HG03469 (cell line): ENCODE results near the gene WFIKKN2.
"Not testable (repeated sequence)": the region's sequence is repeated elsewhere in the genome, so short reads cannot be mapped to it uniquely, and the experiment has no call there.

Experiments
- ATAC-seq: cut with Tn5 transposase; IDR thresholded peaks from one replicate; pipeline ENCODE4 v1.9.1; 2021; ENCODE audit warnings: mild to moderate bottlenecking, moderate library complexity, moderate number of reproducible peaks; ENCODE audit not compliant: unreplicated experiment

Gene WFIKKN2

DNA sequence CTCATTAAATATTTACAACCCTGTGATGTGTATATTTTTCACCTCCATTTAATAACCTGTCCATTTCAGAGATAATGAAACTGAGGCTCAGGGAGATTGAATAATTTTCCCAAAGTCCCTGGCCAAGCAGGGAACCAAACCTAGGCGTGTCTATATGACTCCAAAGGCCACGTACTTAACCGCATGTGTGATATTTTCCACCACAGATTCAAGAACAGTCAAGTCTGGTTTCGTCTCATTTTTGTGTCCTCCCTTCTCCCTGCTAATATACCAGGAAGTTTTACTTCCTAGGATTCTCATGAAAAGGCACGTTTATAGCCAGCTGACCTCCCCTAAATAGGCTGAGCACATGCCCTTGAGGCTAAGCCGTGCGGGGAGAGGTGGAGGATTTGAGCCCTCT, 15.3 kb downstream of the WFIKKN2 start:
- no peak for ATAC-seq

DNA sequence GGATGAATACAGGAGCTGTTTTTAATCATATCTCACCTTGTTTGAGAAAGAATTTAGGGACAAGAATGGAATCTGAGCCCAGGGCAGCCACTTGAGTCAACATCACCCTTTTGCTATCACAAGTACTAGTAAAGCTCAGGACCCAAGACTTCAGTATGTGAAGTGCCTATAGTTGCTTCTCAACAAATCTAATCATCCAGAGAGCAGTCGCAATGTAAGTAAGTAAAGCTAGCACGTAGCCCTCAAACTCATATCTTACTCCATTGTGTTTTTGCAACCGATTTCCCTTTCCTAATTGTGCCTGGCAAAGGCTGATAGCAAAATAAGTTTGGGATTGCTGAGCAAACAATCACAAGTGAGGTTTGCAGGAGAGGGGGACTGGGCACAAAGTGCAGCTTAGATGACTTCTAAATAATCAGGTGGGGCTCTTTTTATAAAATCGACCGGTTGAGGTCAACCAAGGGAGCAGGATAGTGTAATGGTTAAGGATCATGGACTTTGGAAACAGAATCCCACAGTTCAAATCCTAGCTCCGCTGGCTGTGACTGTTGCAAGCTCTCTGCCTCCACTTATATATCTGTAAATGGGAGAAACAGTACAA, 17.7 kb downstream of the WFIKKN2 start:
- no peak for ATAC-seq

DNA sequence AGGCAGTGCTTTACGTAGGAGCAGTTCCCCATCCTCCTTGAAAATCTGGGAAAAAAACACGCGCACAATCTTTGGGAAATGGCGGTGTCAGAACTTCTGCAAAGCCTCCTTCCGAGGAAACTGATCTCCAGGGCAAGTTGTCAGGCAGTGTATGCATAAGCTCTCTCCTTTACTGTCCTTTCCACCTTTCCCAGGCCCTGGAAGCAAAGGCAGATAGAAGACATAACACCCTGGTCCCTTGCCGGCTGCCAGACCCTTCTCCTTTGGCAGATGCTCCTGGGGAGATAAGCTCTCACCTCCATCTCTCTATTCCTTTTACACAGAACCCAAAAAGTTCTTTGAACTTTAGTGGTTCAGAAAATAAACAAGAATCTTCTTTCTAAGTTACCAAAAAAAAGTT, 18.4 kb downstream of the WFIKKN2 start:
- no peak for ATAC-seq

DNA sequence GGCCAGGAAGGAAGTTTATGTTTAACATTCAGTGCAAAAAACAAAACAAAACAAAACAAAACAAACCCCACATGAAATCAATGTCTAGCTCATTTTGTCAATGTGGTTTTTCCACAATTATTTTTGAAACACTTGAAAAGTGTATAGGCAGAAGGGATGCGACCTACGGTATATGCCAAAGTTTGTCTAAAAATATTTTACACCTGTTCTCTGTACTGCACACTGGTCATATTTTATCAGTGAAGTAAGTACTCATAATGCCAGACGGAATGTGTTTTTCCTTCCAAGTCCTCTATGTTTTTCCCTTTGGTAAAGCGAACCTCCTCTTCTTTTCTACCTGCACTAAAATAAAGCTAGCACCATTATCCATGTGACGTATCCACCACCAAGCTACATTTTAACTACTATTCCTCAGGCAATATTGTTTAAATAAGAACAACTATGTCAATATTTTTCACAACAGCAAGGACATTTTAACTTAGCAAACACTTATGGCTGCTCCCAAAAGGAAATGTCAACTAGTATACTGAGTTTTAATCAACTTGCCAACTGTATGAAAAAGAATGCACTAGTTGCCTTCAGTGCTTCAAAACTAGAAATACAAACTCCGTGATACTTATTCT, 20.4 kb downstream of the WFIKKN2 start:
- ATAC-seq, result no peak

- no peak for ATAC-seq
Observed at GRCh38 chr17:50856431-50856830, 21.0 kb downstream of the WFIKKN2 start.

DNA sequence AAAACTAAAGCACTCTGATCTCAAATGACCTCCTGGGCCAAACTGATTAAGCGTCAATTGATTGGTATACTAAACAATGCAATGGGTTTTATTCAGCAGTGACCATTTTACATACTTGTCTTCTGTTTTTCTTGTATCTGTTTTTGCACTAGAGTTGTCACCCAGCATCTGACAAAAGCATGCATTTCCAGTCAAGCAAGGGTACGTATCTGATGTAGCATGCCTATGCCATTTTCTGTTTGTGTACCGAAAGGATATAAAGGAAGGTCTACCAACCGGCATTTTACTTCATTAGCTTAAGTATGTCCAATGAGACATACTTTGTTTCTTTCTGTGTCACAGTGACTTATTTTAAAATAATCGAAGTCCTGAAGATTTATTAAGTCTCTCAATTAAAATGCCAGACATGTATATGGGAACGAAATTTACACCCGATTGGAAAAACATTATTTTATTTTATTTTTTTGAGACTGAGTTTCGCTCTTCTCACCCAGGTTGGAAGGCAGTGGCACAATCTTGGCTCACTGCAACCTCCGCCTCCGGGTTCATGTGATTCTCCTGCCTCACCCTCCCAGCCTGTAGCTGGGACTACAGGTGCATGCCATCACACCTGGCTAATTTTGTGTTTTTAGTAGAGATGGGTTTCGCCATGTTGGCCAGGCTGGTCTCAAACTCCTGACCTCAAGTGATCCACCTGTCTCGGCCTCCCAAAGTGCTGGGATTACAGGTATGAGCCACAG, 23.3 kb downstream of the WFIKKN2 start:
- no peak for ATAC-seq

DNA sequence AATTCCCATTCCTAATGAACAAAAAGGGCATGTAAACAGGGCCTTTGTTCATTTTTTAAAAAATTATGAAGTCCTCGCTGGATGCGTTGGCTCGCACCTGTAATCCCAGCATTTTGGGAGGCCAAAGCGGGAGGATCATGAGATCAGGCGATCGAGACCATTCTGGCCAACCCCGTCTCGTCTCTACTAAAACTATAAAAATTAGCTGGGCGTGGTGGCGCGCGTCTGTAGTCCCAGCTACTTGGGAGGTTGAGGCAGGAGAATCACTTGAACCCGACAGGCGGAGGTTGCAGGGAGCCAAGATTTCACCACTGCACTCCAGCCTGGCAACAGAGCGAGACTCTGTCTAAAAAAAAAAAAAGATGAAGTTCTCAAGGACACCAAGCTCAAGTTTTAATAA, 24.3 kb downstream of the WFIKKN2 start:
- not testable (repeated sequence) for ATAC-seq

- no peak for ATAC-seq
Observed at GRCh38 chr17:50861334-50861676, 25.9 kb downstream of the WFIKKN2 start.

GRCh38 chr17:50861822-50862528, 26.6 kb downstream of the WFIKKN2 start:
- ATAC-seq, result no peak

DNA sequence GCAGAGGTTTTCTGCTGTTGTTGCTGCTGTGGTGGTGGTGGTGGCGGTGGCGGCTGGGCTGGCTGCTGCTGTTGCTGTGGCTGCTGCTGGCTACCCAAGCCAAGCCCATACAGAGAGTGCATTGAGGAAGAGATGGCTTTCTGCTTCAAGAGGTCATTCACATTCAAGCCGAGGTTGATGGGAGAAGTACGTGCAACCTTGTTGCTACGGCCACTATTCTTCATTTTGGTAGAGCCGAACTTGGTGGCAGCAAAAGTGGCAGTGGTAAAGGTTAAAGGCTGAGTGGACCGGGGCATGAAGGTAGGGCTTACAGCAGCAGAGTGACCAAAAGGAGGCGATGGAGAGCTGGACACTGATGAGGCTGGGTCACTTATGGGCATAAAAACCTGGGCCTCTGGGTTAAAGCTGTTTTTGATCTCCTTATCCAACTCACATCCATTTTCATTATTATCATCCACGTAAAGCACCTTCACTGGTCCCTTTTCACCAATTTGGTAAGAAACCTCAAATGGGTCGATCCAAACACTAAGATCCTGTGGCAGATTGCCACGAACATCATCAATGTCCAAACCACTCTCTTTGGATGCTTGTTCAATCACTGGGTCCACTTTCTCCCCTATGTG, 27.9 kb downstream of the WFIKKN2 start:
- no peak for ATAC-seq

DNA sequence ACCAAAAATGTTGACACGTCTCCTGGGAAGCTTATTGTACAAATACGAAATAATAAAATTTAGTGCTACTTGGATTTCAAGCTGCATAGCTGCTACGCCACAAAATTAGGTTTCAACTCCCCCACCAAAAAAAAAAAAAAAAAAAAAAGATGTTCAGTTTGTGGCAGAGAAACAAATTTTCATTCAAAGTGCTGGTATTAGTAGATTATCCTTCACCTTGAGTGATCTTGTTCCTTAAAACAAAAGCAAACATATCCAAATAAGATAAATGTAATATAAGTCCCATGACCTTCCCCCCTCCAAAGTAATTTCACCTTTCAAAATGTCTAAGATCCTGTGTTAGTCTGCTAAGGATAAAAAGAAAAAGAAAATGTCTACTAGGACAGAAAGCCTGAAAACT, 28.5 kb downstream of the WFIKKN2 start:
- no peak for ATAC-seq

- ATAC-seq, result no peak
Observed at GRCh38 chr17:50864747-50865059, 29.3 kb downstream of the WFIKKN2 start.

DNA sequence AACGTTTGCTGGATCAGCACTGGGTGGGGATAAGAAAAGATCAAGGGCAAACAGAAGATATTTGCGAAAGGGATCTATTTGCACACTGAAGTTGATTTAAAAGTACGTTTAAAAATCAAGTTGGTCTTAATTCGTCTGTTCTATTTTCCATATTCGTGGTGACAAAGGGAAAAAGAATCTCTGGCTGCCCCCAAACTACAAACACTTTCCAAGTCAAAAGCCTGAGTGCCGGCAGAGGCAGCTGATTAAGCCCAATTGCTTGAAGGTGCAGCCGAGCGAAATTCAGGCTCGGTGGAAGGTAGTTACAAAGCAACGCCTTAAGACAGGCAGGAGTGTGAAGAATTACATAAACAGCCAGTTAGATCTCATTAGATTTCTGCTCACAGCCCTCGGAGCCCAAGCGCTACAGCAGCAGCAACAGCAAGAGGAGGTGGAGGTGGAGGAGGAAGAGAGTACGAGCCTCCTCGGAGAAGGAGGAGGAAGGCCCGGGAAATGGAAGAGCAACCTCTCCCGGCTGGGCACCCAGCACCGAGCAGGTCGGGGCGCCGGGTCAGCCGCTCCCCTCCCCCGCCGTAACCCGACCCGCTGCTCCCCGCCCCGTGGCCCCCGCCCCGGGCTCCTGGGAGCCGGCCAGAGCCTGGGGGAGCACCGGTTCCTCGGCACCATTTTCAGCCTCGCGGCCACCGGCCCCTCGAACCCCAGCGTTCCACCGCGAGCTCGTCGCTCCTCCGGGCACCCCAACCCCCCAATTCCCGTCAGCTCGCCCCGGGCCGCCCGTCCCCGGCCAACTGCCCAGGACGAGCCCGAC, 29.9 kb downstream of the WFIKKN2 start:
- no peak for ATAC-seq

GRCh38 chr17:50865868-50866260, 30.5 kb downstream of the WFIKKN2 start:
- no peak for ATAC-seq

DNA sequence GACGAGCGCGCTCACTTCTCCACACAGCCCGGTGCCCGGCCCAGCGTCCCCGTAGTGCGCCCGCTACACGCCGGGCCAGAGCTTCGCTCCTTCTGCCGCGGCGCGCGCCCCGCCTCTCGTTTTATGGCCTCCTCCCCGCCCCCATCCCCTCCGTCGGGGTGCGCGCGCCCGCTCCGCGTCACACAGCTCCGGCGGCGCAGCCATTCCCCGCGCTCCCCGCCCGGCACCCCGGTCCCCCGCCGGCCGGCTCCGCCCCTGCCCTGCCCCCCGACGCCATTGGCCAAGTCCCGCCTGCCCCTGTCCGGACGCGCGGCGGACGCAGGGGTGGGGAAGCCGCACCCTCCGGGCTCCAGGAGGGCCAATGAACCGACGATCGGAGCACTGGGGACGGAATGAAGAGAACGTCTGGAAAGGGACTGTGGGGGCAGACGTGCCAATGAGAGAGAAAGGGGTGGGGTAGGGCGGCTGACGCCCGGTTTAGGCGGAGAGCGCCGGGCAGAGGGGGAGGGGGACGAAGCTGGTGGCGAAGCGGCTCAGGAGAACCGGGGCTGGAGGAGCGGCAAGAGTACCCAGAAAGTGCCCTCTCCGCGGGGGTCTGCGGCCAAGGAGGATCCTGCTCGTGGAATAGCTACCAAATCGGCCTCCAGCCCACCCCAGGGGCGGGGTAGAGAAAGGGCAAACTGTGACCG, 31.0 kb downstream of the WFIKKN2 start, which contains the start of gene TOB1:
TOB1 (minus strand) TSS at position 94 of the 689 bp plus-strand sequence. CDS start 2,337 bp downstream, outside the sequence.
- peak; percentile 48 for ATAC-seq

GRCh38 chr17:50866950-50867362, 31.6 kb downstream of the WFIKKN2 start:
- no peak for ATAC-seq

DNA sequence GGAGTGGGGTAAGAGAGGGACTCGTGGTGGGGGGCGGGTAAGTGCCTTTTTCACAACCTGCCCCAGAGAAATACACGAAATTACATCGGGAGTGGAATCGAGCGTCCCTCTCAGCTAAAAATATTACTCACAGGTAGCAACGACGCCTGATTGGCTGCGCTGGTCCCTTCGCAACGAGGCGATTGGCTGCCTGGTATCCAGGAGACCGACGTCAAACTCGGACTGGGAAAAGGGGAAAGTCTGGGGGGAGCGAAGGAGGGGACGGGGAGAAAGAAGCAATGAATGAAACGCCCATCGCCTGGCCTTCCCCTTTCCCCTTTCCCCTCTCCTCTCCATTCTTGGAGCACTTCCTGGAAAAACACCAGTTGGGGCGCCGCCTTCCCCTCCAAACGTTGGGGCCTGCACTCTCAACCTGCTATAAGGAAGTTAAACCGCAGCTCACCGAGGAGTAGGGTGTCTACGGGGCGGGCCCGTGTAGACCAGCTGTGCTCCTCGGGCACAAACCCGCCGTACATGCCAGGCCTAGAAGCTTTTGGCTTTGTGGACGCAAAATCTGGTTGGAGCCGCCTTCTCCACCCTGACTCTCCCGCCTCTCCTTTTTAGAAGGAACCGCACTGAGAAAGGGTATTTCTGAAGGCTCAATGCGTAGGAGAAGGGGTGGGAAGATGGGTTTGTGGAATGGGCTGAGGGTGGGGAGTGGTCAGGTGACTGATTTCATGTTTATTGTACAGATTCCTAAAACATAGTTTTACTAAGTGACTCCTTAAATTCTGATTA, 32.2 kb downstream of the WFIKKN2 start:
- peak; percentile 22 for ATAC-seq

GRCh38 chr17:50868140-50868438, 32.7 kb downstream of the WFIKKN2 start:
- no peak for ATAC-seq

GRCh38 chr17:50868602-50869001, 33.2 kb downstream of the WFIKKN2 start:
- no peak for ATAC-seq
